Measurements from ENCODE around the gene RFX1.

The RFX1 gene

GRCh38 chr19:14005349-14006084 is 603 bp downstream of the RFX1 start:
- H3K4me3 ChIP-seq (ENCODE audit: low read depth, low read length): peak overlapping the region; percentile 68
- TF ChIP-seq CTCF (IDR thresholded peaks at IDR 0.05; ENCODE audit: low read depth, low read length): no peak

DNA sequence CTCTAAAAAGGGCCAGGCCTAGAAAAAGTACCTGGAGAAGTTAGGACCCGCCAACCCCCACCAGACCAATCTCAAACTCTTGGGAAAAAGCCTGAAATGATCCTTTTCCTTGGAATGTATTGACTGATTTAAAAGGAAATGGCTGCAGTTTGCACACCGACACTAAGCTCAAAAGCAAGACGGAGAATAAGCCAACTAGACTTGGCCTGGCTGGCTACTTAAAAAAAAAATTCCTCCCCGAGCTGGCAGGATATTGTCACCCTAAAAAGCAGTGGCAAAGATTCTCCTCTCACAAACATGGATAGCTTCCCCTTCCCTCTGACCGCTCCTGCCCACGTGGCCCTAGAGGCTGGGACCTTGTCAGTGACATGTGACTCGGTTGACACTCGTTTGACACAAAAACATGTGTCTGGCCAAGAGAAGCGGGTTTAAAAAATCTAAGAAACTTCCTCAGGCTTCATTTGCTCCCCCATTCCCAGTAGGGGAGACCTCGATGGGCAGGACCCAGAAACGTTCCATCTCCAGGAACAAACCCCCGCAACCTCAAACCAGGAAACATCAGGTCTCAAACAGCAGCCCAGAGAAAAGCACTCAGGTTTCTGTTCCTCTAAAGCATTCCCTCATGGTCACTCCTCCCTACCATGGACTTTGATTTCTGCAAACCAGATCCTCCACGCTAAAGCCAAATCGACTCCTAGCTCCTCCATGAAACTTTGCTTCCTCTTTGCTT is 1.3 kb downstream of the RFX1 start:
- TF ChIP-seq CTCF (IDR thresholded peaks at IDR 0.05; ENCODE audit: low read depth, low read length): no peak

GRCh38 chr19:14003251-14004055 is 2.7 kb downstream of the RFX1 start:
- H3K4me3 ChIP-seq (ENCODE audit: low read depth, low read length): no peak overlapping the region
- no peak for TF ChIP-seq CTCF (IDR thresholded peaks at IDR 0.05; ENCODE audit: low read depth, low read length)

More for the DNA sequence above, 1.3 kb downstream of the RFX1 start:
- no peak overlapping the region for H3K4me3 ChIP-seq (ENCODE audit: low read depth, low read length)

DNA sequence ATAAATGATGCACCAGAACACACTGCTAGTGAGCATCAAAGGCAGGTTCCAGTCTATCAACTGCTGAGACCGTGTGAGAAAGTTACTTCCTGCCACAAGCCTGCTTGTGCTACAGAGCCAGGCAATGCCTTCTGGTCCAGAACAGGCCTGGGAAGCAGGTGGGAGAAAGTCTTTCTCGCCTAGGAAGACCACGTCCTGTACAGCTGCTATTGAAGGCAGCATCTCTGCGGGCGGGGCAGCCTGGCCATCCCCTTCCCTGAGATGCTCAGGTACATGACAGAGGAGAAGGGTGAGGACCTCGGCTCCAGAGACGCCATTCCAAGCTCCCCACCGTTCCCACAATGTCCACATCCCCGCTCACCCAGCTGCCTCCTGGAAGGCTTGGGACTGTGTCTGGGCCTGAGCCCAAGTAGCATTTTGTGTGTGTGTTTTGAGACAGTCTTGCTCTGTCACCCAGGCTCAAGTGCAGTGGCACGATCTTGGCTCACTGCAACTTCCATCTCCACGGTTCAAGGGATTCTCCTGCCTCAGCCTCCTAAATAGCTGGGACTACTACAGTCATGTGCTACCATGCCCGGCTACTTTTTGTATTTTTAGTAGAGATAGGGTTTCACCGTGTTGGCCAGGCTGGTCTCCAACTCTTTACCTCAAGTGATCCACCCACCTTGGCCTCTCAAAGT is 3.4 kb downstream of the RFX1 start:
- no peak overlapping the region for H3K4me3 ChIP-seq (ENCODE audit: low read depth, low read length)
- no peak for TF ChIP-seq CTCF (IDR thresholded peaks at IDR 0.05; ENCODE audit: low read depth, low read length)

GRCh38 chr19:14000691-14001375 is 5.3 kb downstream of the RFX1 start:
- TF ChIP-seq CTCF (IDR thresholded peaks at IDR 0.05; ENCODE audit: low read depth, low read length): no peak
- H3K4me3 ChIP-seq (ENCODE audit: low read depth, low read length): no peak overlapping the region

DNA sequence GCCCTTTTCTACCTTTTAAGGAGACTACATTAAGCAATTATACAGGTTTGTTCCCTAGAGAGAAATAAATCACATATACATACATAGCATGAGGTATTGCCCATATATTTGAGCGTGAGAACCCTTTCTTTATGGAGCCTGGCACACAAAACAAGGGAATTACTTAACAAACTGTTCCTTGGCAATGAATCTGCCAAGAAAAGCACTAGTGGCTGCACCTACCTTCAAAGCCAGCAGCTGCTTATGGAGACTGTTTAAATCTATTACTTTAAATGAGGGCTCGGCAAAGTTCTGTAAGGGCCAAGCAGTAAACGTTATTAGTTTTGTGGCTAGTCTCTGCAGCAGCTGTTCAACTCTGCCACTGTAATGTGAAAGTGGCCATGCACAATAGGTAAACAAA is 7.0 kb downstream of the RFX1 start:
- no peak for TF ChIP-seq CTCF (IDR thresholded peaks at IDR 0.05; ENCODE audit: low read depth, low read length)

More for the DNA sequence above, 7.0 kb downstream of the RFX1 start:
- H3K4me3 ChIP-seq (ENCODE audit: low read depth, low read length): no peak overlapping the region

Measured in WI38 (cell line).